CD4-positive, alpha-beta T cell treated with Interleukin-6 at 100 ng/mL for 8 hours (primary cell): ENCODE results near the gene KCNIP1.

Experiments
- DNase-seq: peaks from one replicate; pipeline ENCODE4 v3.0.0-alpha.2; 2020; ENCODE audit warnings: mixed read lengths, low spot score

KCNIP1 gene

GRCh38 chr5:170483701-170484458, 19.9 kb upstream of the KCNIP1 start:
- no peak for DNase-seq

- no peak for DNase-seq
Observed at GRCh38 chr5:170484459-170484831, 19.4 kb upstream of the KCNIP1 start.

GRCh38 chr5:170484847-170485615, 18.8 kb upstream of the KCNIP1 start:
- no peak for DNase-seq

GRCh38 chr5:170485616-170485911, 18.3 kb upstream of the KCNIP1 start:
- DNase-seq, result no peak

GRCh38 chr5:170486371-170486770, 17.4 kb upstream of the KCNIP1 start:
- DNase-seq, result no peak

- DNase-seq, result no peak
Observed at GRCh38 chr5:170488570-170488969, 15.2 kb upstream of the KCNIP1 start.

- no peak for DNase-seq
Observed at GRCh38 chr5:170489199-170489598, 14.6 kb upstream of the KCNIP1 start.

- no peak for DNase-seq
Observed at GRCh38 chr5:170490381-170490780, 13.4 kb upstream of the KCNIP1 start.

GRCh38 chr5:170491479-170491878, 12.3 kb upstream of the KCNIP1 start:
- DNase-seq, result no peak

GRCh38 chr5:170493028-170493820, 10.6 kb upstream of the KCNIP1 start:
- DNase-seq, result no peak

- DNase-seq, result no peak
Observed at GRCh38 chr5:170494041-170494440, 9.8 kb upstream of the KCNIP1 start.

GRCh38 chr5:170495825-170496661, 7.8 kb upstream of the KCNIP1 start:
- no peak for DNase-seq

- no peak for DNase-seq
Observed at GRCh38 chr5:170496662-170497028, 7.2 kb upstream of the KCNIP1 start.

- DNase-seq, result no peak
Observed at GRCh38 chr5:170497311-170498038, 6.3 kb upstream of the KCNIP1 start.

- no peak for DNase-seq
Observed at GRCh38 chr5:170498811-170499351, 4.9 kb upstream of the KCNIP1 start.

- no peak for DNase-seq
Observed at GRCh38 chr5:170499621-170500020, 4.2 kb upstream of the KCNIP1 start.

GRCh38 chr5:170501361-170501760, 2.5 kb upstream of the KCNIP1 start:
- no peak for DNase-seq

- DNase-seq, result no peak
Observed at GRCh38 chr5:170501931-170502330, 1.9 kb upstream of the KCNIP1 start.

- no peak for DNase-seq
Observed at GRCh38 chr5:170504616-170505266, 921 bp downstream of the KCNIP1 start.

- no peak for DNase-seq
Observed at GRCh38 chr5:170508036-170508435, 4.2 kb downstream of the KCNIP1 start.
